Raji (cell line): ENCODE data around the gene ARL6IP5.

Source experiments
- POLR2A ChIP-seq: IDR thresholded peaks from 2 replicates; pipeline ENCODE4 v1.6.1; 2011; ENCODE audit warnings: low read depth, low read length, control low read depth; ENCODE audit not compliant: insufficient read depth

The ARL6IP5 gene

GRCh38 chr3:69096299-69096698 lies 11.6 kb downstream of the ARL6IP5 start:
- no peak for TF ChIP-seq POLR2A

GRCh38 chr3:69097407-69098086 lies 12.8 kb downstream of the ARL6IP5 start:
- TF ChIP-seq POLR2A = no peak

GRCh38 chr3:69099576-69099975 lies 14.8 kb downstream of the ARL6IP5 start:
- TF ChIP-seq POLR2A = no peak

- TF ChIP-seq POLR2A = no peak
Measured at GRCh38 chr3:69102384-69102783, 17.6 kb downstream of the ARL6IP5 start.

- no peak for TF ChIP-seq POLR2A
Measured at GRCh38 chr3:69103123-69103522, 18.4 kb downstream of the ARL6IP5 start.

GRCh38 chr3:69104586-69104985 lies 19.8 kb downstream of the ARL6IP5 start:
- TF ChIP-seq POLR2A = no peak

GRCh38 chr3:69105320-69105719 lies 20.6 kb downstream of the ARL6IP5 start:
- no peak for TF ChIP-seq POLR2A

GRCh38 chr3:69107841-69108240 lies 23.1 kb downstream of the ARL6IP5 start:
- TF ChIP-seq POLR2A = no peak

GRCh38 chr3:69108811-69109210 lies 24.1 kb downstream of the ARL6IP5 start:
- TF ChIP-seq POLR2A = no peak

GRCh38 chr3:69110941-69111546 lies 26.3 kb downstream of the ARL6IP5 start:
- TF ChIP-seq POLR2A = no peak

- no peak for TF ChIP-seq POLR2A
Measured at GRCh38 chr3:69113536-69113935, 28.8 kb downstream of the ARL6IP5 start.

GRCh38 chr3:69115731-69116130 lies 31.0 kb downstream of the ARL6IP5 start:
- TF ChIP-seq POLR2A = no peak

- TF ChIP-seq POLR2A = no peak
Measured at GRCh38 chr3:69116162-69116561, 31.4 kb downstream of the ARL6IP5 start.

- no peak for TF ChIP-seq POLR2A
Measured at GRCh38 chr3:69116897-69117296, 32.2 kb downstream of the ARL6IP5 start.

- TF ChIP-seq POLR2A = no peak
Measured at GRCh38 chr3:69118555-69118954, 33.8 kb downstream of the ARL6IP5 start.

- TF ChIP-seq POLR2A = no peak
Measured at GRCh38 chr3:69119138-69119537, 34.4 kb downstream of the ARL6IP5 start.

- no peak for TF ChIP-seq POLR2A
Measured at GRCh38 chr3:69119681-69120080, 34.9 kb downstream of the ARL6IP5 start.
